ENCODE measurements around the gene CCL23. TPM values are rescaled to one million over a fixed set of nuclear protein-coding genes. Genes with fewer than 3 reads are reported as not detected.

CCL23 gene, protein sequence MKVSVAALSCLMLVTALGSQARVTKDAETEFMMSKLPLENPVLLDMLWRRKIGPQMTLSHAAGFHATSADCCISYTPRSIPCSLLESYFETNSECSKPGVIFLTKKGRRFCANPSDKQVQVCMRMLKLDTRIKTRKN
- 10 to 100 TPM in 1 of 4 donors, 1 to 10 TPM in 2, not detected in 1; 1.2 to 12.9 (median 7.3) TPM for total RNA-seq

DNA sequence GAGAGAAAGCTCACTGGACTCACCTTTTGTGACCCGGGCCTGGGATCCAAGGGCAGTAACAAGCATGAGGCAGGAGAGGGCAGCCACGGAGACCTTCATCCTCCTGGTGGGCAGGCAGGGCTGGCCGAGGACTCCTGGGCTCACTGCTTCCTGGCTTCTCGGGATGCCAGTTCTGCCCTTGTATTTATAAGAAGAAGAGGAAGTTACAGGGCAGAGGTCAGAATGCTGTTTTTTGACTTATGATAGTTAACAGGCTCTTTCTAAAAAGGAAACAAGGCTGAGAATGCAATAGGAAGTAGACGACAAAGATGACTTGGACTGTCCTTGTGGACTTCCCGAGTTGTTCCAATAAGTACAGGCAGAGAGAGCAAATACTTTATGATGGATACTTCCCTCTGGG lies at the start of gene CCL23:
CCL23 (minus strand) TSS at position 174 of the 400 bp plus-strand sequence; CDS start at position 99, 75 bp downstream.
- Histone ChIP-seq H3K9me3 (peaks cover 0 to 6% (median 0%) of the 10 kb centered on the region in 3 donors), H3K27ac (no peak within 1 kb of the TSS), H3K27me3 (peaks cover 12% of the 10 kb centered on the region), H3K36me3 (no peaks in the 10 kb centered on the region), H3K4me3 (no peak within 1 kb of the TSS), H3K4me1 (no peaks in the 10 kb centered on the region)
- 24 to 71% methylated on average over 2 to 4 of the region's 6 CpGs for WGBS, 2 donors (ENCODE audit: low coverage in 1 of 2)
- ATAC-seq, result no peak
- no peak for TF ChIP-seq POLR2A (IDR thresholded peaks at IDR 0.05)

- ATAC-seq, result peak; percentile 34
- H3K4me3 ChIP-seq, result no peak overlapping the region
- TF ChIP-seq POLR2AphosphoS5 (IDR thresholded peaks at IDR 0.05) (no peak), EP300 (IDR thresholded peaks at IDR 0.05) (no peak), POLR2A (IDR thresholded peaks at IDR 0.05) (no peak), CTCF (IDR thresholded peaks at IDR 0.05) (no peak)
Observed at GRCh38 chr17:36066365-36066985, 48.7 kb upstream of the CCL23 start.

DNA sequence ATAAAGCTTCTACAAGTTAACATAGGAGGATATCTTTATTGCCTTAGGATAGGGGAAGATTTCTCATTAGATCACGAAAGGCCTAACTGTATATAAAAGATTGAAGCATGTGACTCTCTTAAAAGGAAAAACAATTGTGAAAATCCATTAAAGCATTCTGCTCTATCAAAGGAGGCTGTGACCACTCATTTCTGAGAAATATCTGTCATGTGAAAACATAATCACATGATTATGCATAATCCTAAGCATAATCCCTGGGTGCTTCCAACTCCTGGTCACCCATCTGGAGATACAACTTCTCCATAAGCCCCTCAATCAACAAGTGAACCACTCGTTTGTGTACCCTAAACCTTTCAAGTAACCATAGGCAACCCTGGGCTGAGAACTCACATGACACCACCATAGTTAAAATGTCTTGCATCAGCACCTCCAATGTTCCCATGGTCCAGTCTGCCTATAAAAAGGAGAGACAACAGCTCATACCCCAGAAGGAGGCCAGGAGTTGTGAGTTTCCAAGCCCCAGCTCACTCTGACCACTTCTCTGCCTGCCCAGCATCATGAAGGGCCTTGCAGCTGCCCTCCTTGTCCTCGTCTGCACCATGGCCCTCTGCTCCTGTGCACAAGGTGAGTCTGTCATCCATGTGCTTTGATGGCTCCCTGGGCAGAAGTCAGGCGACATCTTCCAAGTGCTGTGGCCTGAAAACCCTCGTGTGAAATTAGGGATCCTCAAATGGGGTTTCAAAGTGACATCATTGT lies 46.2 kb upstream of the CCL23 start, which contains the start of gene CCL18:
CCL18 (plus strand) TSS at position 487 of the 756 bp plus-strand sequence; CDS start at position 558, 71 bp downstream.
- no peak within 1 kb of the TSS for H3K4me3 ChIP-seq
- no peak within 1 kb of the TSS for H3K27ac ChIP-seq
- peaks cover 7% of the 10 kb centered on the region for H3K27me3 ChIP-seq
- WGBS, 2 donors (ENCODE audit: low coverage in 1 of 2), result 46 to 81% methylated on average over 3 to 4 of the region's 5 CpGs
- TF ChIP-seq EP300 (IDR thresholded peaks at IDR 0.05), result no peak
- TF ChIP-seq POLR2AphosphoS5 (IDR thresholded peaks at IDR 0.05), result no peak
- TF ChIP-seq CTCF (IDR thresholded peaks at IDR 0.05), result no peak
- TF ChIP-seq POLR2A (IDR thresholded peaks at IDR 0.05), result no peak
- ATAC-seq, result no peak
- no peaks in the 10 kb centered on the region for H3K4me1 ChIP-seq
- no peaks in the 10 kb centered on the region for H3K36me3 ChIP-seq
- H3K9me3 ChIP-seq, result no peaks in the 10 kb centered on the region

More at GRCh38 chr17:36066365-36066985, 48.7 kb upstream of the CCL23 start:
- no peaks in the 10 kb centered on the region for H3K4me1 ChIP-seq
- WGBS, 2 donors (ENCODE audit: low coverage in 1 of 2), result 68 to 70% methylated on average over 4 to 6 of the region's 6 CpGs
- H3K27me3 ChIP-seq, result peaks cover 7% of the 10 kb centered on the region
- no peak overlapping the region for H3K27ac ChIP-seq
- no peaks in the 10 kb centered on the region for H3K9me3 ChIP-seq
- no peaks in the 10 kb centered on the region for H3K36me3 ChIP-seq

- Histone ChIP-seq H3K9me3 (no peaks in the 10 kb centered on the region), H3K4me3 (no peak overlapping the region), H3K27me3 (no peaks in the 10 kb centered on the region), H3K4me1 (no peaks in the 10 kb centered on the region), H3K27ac (no peak overlapping the region), H3K36me3 (no peaks in the 10 kb centered on the region)
- no peak for ATAC-seq
- TF ChIP-seq CTCF (IDR thresholded peaks at IDR 0.05) (no peak), POLR2A (IDR thresholded peaks at IDR 0.05) (no peak), EP300 (IDR thresholded peaks at IDR 0.05) (no peak), POLR2AphosphoS5 (IDR thresholded peaks at IDR 0.05) (no peak)
- WGBS, 2 donors (ENCODE audit: low coverage in 1 of 2), result 59 to 79% methylated on average over 2 of the region's 2 CpGs
Observed at GRCh38 chr17:36060816-36061215, 43.0 kb upstream of the CCL23 start.

GRCh38 chr17:36059406-36059805 lies 41.6 kb upstream of the CCL23 start:
- H3K27me3 ChIP-seq, result no peaks in the 10 kb centered on the region
- no peaks in the 10 kb centered on the region for H3K4me1 ChIP-seq
- WGBS, 2 donors (ENCODE audit: low coverage in 1 of 2), result 69 to 82% methylated on average over 6 of the region's 7 CpGs
- no peak overlapping the region for H3K4me3 ChIP-seq
- no peak overlapping the region for H3K27ac ChIP-seq
- TF ChIP-seq POLR2AphosphoS5 (IDR thresholded peaks at IDR 0.05) (no peak), POLR2A (IDR thresholded peaks at IDR 0.05) (no peak), EP300 (IDR thresholded peaks at IDR 0.05) (no peak), CTCF (IDR thresholded peaks at IDR 0.05) (no peak)
- H3K36me3 ChIP-seq, result no peaks in the 10 kb centered on the region
- no peaks in the 10 kb centered on the region for H3K9me3 ChIP-seq
- no peak for ATAC-seq
